HAP-1 (cell line): ENCODE results near the gene AP2B1.
A peak's percentile ranks its signal among the peaks of the same experiment; 100 is the strongest.
"Not testable (repeated sequence)": the region's sequence is repeated elsewhere in the genome, so short reads cannot be mapped to it uniquely, and the experiment has no call there.

Source experiments
- DNase-seq, 2 experiments: peaks; one replicate each; pipeline ENCODE4 v3.0.0-alpha.2; 2016 to 2020; ENCODE audit warnings: low spot score in 2 of 2
- H3K27me3 ChIP-seq: fragments of 250-450 bp; sonication (Bioruptor Pico); 2 replicates; pipeline ENCODE4 v1.5.1; 2020; ENCODE audit warnings: low read depth, mild to moderate bottlenecking, moderate library complexity
- H3K36me3 ChIP-seq: fragments of 250-450 bp; sonication (Bioruptor Pico); replicated peaks from 2 replicates; pipeline ENCODE4 v1.5.1; 2020; ENCODE audit warnings: mild to moderate bottlenecking
- H3K4me1 ChIP-seq: fragments of 250-450 bp; sonication (Bioruptor Pico); 2 replicates; pipeline ENCODE4 v1.5.1; 2020; ENCODE audit warnings: mild to moderate bottlenecking
- H3K4me3 ChIP-seq: fragments of 250-450 bp; sonication (Bioruptor Pico); 2 replicates; pipeline ENCODE4 v1.5.1; 2020; ENCODE audit warnings: mild to moderate bottlenecking, moderate library complexity
- H3K9me3 ChIP-seq: fragments of 250-450 bp; sonication (Bioruptor Pico); 2 replicates; pipeline ENCODE4 v1.5.1; 2020; ENCODE audit warnings: mild to moderate bottlenecking, moderate library complexity
- in situ Hi-C: fragments of 300-500 bp; cut with MboI; formaldehyde crosslinking; loops from 3 replicates; pipeline ENCODE4 v1.14.3; 2020; ENCODE audit warnings: low sequenced_read_pairs, inconsistent platforms, mixed read lengths

The AP2B1 gene

GRCh38 chr17:35586569-35587073 lies 501 bp upstream of the AP2B1 start:
- no peaks in the 10 kb centered on the region for H3K27me3 ChIP-seq
- H3K9me3 ChIP-seq: no peaks in the 10 kb centered on the region
- in situ Hi-C loops: no loop called here
- peak overlapping the region; percentile 72 for H3K4me3 ChIP-seq
- H3K4me1 ChIP-seq: peaks cover 20% of the 10 kb centered on the region
- DNase-seq: no peak
- H3K36me3 ChIP-seq: no peaks in the 10 kb centered on the region

DNA sequence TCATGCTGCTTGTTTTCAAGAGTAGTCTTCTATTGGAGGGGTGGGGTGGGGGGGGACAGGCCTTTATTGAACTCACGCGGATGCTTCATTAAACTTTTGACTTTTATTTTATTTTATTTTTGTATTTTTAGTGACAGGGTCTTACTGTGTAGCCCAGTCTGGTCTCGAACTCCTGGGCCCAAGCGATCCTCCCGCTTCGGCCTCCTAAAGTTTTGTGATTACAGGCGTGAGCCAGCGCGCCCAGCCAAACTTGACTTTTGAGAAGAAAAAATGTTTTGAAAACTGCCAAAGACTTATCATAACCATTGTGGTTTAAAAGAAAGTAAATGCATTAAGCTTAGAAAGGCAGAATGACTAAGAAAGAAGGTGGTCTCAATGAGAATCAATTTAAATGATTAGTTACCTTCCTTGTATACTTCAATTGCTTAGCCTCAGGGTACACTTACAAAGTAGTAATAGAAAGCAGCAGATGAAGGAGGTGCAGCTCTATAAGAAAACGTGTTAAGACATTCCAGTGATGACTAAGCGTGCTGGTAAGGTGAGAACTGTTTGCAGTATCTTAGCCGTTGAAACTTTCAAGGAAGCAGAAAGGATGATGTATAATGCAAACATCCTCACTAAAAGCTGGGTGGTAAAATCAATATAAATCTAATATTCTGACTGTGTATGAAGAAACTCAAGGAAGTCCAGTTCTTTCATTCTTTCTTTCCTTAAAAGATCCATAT lies 1.2 kb downstream of the AP2B1 start:
- Histone ChIP-seq H3K4me1 (peaks cover 20% of the 10 kb centered on the region), H3K27me3 (no peaks in the 10 kb centered on the region), H3K36me3 (no peaks in the 10 kb centered on the region), H3K9me3 (no peaks in the 10 kb centered on the region), H3K4me3 (peak overlapping the region; percentile 72)
- in situ Hi-C loops: no loop called here
- peak; percentile 64 to 95 for DNase-seq

DNA sequence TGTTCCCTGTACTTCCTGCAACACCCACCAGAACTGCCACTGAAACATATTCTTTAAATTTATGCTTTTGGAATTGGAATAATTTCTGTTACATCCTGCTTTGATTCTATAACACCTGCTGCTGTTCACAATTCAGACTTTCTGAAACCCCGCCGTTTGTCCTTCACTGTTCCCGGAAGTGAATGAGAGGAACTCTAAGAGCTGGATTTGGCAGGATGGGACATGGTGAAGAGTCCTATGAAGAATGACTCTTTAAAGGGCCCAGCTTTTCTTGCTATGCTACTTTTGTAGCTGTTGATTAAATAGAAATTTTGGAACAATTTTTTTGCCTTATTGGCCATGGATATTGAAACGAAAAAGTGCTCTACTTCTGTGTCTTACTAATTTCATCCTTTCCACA lies 8.9 kb downstream of the AP2B1 start:
- in situ Hi-C loops: no loop called here
- Histone ChIP-seq H3K9me3 (no peaks in the 10 kb centered on the region), H3K27me3 (no peaks in the 10 kb centered on the region), H3K36me3 (peaks cover 66% of the 10 kb centered on the region), H3K4me1 (no peaks in the 10 kb centered on the region; the same call in 1 of the 2 replicates), H3K4me3 (no peak overlapping the region)
- no peak for DNase-seq

GRCh38 chr17:35596530-35597233 lies 9.6 kb downstream of the AP2B1 start:
- in situ Hi-C loops: no loop called here
- H3K36me3 ChIP-seq: peaks cover 72% of the 10 kb centered on the region

DNA sequence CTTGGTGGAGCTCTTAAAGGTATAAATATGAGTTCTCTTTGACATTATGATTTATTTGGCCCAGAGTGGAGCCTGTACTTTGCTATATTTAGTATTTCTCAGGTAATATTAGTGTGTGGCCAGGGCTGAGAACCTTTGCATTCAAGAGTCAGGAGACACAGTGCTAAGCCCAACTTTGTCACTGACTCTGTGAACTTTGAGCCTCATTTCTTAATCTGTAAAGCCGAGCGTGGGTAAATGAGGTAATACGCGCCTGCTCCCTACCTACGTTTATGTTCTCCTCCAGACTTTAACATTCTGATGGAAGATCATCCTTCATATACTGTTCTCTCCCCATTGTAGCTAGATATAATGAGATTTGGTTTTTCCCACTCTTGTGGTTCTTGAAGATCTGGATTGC lies 10.5 kb downstream of the AP2B1 start:
- Histone ChIP-seq H3K36me3 (peaks cover 82% of the 10 kb centered on the region), H3K4me3 (no peak overlapping the region), H3K4me1 (no peaks in the 10 kb centered on the region), H3K27me3 (no peaks in the 10 kb centered on the region), H3K9me3 (no peaks in the 10 kb centered on the region)
- no peak for DNase-seq
- in situ Hi-C loops: no loop called here

More at GRCh38 chr17:35596530-35597233, 9.6 kb downstream of the AP2B1 start:
- DNase-seq: no peak
- Histone ChIP-seq H3K27me3 (no peaks in the 10 kb centered on the region), H3K9me3 (no peaks in the 10 kb centered on the region), H3K4me3 (no peak overlapping the region), H3K4me1 (no peaks in the 10 kb centered on the region)

GRCh38 chr17:35603674-35604073 lies 16.6 kb downstream of the AP2B1 start:
- Histone ChIP-seq H3K36me3 (peaks cover 71% of the 10 kb centered on the region), H3K4me1 (no peaks in the 10 kb centered on the region), H3K9me3 (no peaks in the 10 kb centered on the region), H3K27me3 (no peaks in the 10 kb centered on the region), H3K4me3 (no peak overlapping the region)
- no peak for DNase-seq
- in situ Hi-C loops: no loop called here

DNA sequence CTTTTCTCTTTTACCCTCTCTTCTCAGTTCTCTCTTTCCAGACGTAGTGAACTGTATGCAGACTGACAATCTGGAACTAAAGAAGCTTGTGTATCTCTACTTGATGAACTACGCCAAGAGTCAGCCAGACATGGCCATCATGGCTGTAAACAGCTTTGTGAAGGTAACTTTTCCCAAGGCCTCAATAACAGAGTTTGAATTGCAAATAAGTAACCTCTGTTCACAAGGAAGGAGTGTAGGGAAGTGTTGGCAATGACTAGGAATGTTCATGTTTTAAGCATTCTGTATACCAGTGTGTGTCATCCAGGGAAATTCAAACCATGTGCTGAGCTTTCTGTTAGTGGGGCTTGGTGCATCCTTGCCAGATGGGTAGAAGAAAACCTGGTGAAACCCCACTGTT lies 18.6 kb downstream of the AP2B1 start:
- Histone ChIP-seq H3K4me1 (no peaks in the 10 kb centered on the region), H3K4me3 (no peak overlapping the region), H3K27me3 (no peaks in the 10 kb centered on the region), H3K36me3 (peaks cover 69% of the 10 kb centered on the region), H3K9me3 (no peaks in the 10 kb centered on the region)
- DNase-seq: no peak
- in situ Hi-C loops: loop anchor here (5.0 kb wide), 1 partner anchor 142 kb away; no protein-coding TSS in a partner anchor

- H3K4me3 ChIP-seq: no peak overlapping the region
- no peaks in the 10 kb centered on the region for H3K9me3 ChIP-seq
- no peak for DNase-seq
- no peaks in the 10 kb centered on the region for H3K4me1 ChIP-seq
- peaks cover 56% of the 10 kb centered on the region for H3K36me3 ChIP-seq
- in situ Hi-C loops: loop anchor here (5.0 kb wide), 1 partner anchor 140 kb away; no protein-coding TSS in a partner anchor
- H3K27me3 ChIP-seq: no peaks in the 10 kb centered on the region
Measured at GRCh38 chr17:35607239-35607847, 20.2 kb downstream of the AP2B1 start.

GRCh38 chr17:35609831-35610230 lies 22.7 kb downstream of the AP2B1 start:
- in situ Hi-C loops: loop anchor here (5.0 kb wide), 1 partner anchor 137 kb away; no protein-coding TSS in a partner anchor
- no peaks in the 10 kb centered on the region for H3K4me1 ChIP-seq
- no peaks in the 10 kb centered on the region for H3K9me3 ChIP-seq
- no peaks in the 10 kb centered on the region for H3K27me3 ChIP-seq
- no peak overlapping the region for H3K4me3 ChIP-seq
- H3K36me3 ChIP-seq: peaks cover 44% of the 10 kb centered on the region
- DNase-seq: no peak

- H3K27me3 ChIP-seq, H3K4me1 ChIP-seq, DNase-seq, H3K9me3 ChIP-seq, H3K4me3 ChIP-seq, in situ Hi-C loops: not testable (repeated sequence)
- peaks cover 39% of the 10 kb centered on the region for H3K36me3 ChIP-seq
Measured at GRCh38 chr17:35610746-35611145, 23.6 kb downstream of the AP2B1 start.

DNA sequence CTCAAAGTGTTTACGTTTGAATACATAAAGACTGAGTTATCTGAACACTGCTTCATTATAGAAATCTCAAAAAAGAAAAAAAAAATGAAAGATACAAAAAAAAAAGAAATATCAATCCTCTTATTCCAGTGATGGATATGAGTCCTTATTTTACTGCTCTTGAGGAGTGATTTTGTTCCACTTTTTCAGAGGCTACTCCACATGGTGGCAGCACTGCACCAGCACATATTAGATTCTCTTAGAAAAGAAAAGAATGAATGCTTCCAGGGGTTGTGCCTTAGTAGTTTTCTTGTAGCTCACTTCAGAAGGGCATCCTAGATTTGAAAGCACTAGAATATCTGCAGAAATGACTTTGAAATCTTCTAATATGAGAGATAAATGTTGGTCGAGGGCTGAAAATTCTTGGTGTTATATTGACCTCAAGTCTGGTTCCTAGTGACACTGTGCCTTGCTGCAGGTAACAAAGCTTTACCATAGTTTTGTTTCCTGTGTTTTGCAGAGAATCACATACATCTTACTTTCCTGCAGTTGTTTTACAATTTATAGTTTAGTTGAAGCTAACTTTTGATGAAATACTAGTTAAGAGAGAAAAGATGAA lies 25.9 kb downstream of the AP2B1 start:
- Histone ChIP-seq H3K27me3 (no peaks in the 10 kb centered on the region), H3K36me3 (peaks cover 38% of the 10 kb centered on the region), H3K9me3 (no peaks in the 10 kb centered on the region), H3K4me3 (no peak overlapping the region), H3K4me1 (no peaks in the 10 kb centered on the region)
- DNase-seq: peak; percentile 46 to 69
- in situ Hi-C loops: no loop called here

DNA sequence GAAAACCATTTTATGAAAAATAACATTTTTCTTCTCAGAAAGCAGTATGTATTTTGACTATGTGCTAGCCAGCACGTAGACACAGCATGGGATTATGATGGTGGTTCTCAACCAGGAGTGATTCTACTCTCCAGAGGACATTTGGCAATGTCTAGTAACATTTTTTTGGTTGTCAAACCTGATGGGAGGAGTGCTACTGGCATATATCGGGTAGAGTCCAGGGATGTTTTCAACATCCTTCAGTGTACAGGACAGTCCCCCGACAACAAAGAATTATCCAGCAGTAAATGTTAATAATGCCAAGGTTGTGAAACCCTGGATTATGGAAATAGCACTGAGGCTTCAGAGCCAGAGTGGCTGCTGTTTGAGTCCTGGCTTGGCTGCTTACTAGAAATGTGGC lies 27.7 kb downstream of the AP2B1 start:
- no peak for DNase-seq
- no peaks in the 10 kb centered on the region for H3K9me3 ChIP-seq
- no peaks in the 10 kb centered on the region for H3K4me1 ChIP-seq
- H3K4me3 ChIP-seq: no peak overlapping the region
- in situ Hi-C loops: no loop called here
- H3K36me3 ChIP-seq: peaks cover 29% of the 10 kb centered on the region
- H3K27me3 ChIP-seq: no peaks in the 10 kb centered on the region

DNA sequence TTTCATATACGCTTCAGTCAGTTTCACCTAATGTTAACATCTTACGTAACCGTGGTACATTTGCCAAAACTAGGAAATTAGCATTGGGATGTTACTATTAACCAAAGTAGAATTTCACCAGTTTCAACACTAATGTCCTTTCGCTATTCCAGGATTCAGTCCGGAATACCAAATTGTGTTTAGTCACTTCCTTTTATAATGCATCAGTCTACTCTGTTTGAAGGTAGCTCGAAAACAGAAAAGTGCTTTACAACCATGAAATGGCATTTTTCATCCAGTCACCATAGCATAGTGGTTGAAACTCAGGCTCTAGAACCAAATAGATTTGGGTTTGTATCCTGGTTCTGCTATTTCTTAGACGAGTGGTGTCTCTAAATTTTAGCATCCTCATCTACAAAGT lies 29.4 kb downstream of the AP2B1 start:
- no peaks in the 10 kb centered on the region for H3K4me1 ChIP-seq
- peaks cover 25% of the 10 kb centered on the region for H3K36me3 ChIP-seq
- no peak for DNase-seq
- H3K27me3 ChIP-seq: no peaks in the 10 kb centered on the region
- H3K9me3 ChIP-seq: no peaks in the 10 kb centered on the region
- H3K4me3 ChIP-seq: no peak overlapping the region
- in situ Hi-C loops: no loop called here
